ENCODE data around the gene SPSB2.
"Not testable (repeated sequence)": the region's sequence is repeated elsewhere in the genome, so short reads cannot be mapped to it uniquely, and the experiment has no call there.

Gene SPSB2

GRCh38 chr12:6891646-6892001, 18.5 kb upstream of the SPSB2 start:
- H2AK5ac ChIP-seq (ENCODE audit: low read length) = no peak overlapping the region
- H3K36me3 ChIP-seq (ENCODE audit: control insufficient read depth, insufficient read depth, low read length) = no peaks in the 10 kb centered on the region
- H3K23ac ChIP-seq (ENCODE audit: low read length) = no peak overlapping the region
- H3K4me1 ChIP-seq (ENCODE audit: control insufficient read depth, low read depth, low read length) = peaks cover 4% of the 10 kb centered on the region
- WGBS (ENCODE audit: extremely low coverage, insufficient coverage, low lambda C conversion rate) = no CpG with 5 or more reads among the region's 5 CpGs
- no peaks in the 10 kb centered on the region for H3K79me2 ChIP-seq (ENCODE audit: control insufficient read depth, insufficient read depth, low read length)
- H2BK5ac ChIP-seq (ENCODE audit: low read length) = no peak overlapping the region
- no peaks in the 10 kb centered on the region for H3K79me1 ChIP-seq (ENCODE audit: low read length)
- no peak overlapping the region for H4K8ac ChIP-seq (ENCODE audit: low read depth, low read length)
- peak overlapping the region; percentile 85 for H3K9ac ChIP-seq (ENCODE audit: low read length)
- H3K56ac ChIP-seq (ENCODE audit: low read length) = peak overlapping the region; percentile 88
- H4K5ac ChIP-seq (ENCODE audit: low read length) = no peak overlapping the region
- no peak overlapping the region for H3K4me3 ChIP-seq (ENCODE audit: low read length)
- H3K4ac ChIP-seq (ENCODE audit: low read depth, low read length) = no peak overlapping the region
- DNase-seq = no peak
- no peak overlapping the region for H3K4me2 ChIP-seq (ENCODE audit: low read length)
- no peaks in the 10 kb centered on the region for H3K27me3 ChIP-seq (ENCODE audit: insufficient read depth, low read length, poor library complexity)
- no peak overlapping the region for H3K27ac ChIP-seq (ENCODE audit: low read depth, low read length)
- peak overlapping the region; percentile 19 for H2BK120ac ChIP-seq (ENCODE audit: low read depth, low read length)
- peak overlapping the region; percentile 82 for H3K18ac ChIP-seq (ENCODE audit: low read length)
- no peak overlapping the region for H2BK15ac ChIP-seq (replicated peaks; ENCODE audit: low read depth)

- Histone ChIP-seq H3K23ac (ENCODE audit: low read length) (no peak overlapping the region), H4K8ac (ENCODE audit: low read depth, low read length) (peak overlapping the region; percentile 95), H2AK5ac (ENCODE audit: low read length) (no peak overlapping the region), H3K79me2 (ENCODE audit: control insufficient read depth, insufficient read depth, low read length) (no peaks in the 10 kb centered on the region), H3K9ac (ENCODE audit: low read length) (peak overlapping the region; percentile 85), H3K4ac (ENCODE audit: low read depth, low read length) (peak overlapping the region; percentile 85), H2BK5ac (ENCODE audit: low read length) (peak overlapping the region; percentile 33), H3K18ac (ENCODE audit: low read length) (peak overlapping the region; percentile 98), H3K79me1 (ENCODE audit: low read length) (no peaks in the 10 kb centered on the region), H4K5ac (ENCODE audit: low read length) (peak overlapping the region; percentile 71), H3K4me2 (ENCODE audit: low read length) (peak overlapping the region; percentile 76), H3K27me3 (ENCODE audit: insufficient read depth, low read length, poor library complexity) (no peaks in the 10 kb centered on the region), H2BK120ac (ENCODE audit: low read depth, low read length) (peak overlapping the region; percentile 96), H3K4me3 (ENCODE audit: low read length) (peak overlapping the region; percentile 35), H3K4me1 (ENCODE audit: control insufficient read depth, low read depth, low read length) (peaks cover 4% of the 10 kb centered on the region), H3K56ac (ENCODE audit: low read length) (peak overlapping the region; percentile 88), H3K36me3 (ENCODE audit: control insufficient read depth, insufficient read depth, low read length) (no peaks in the 10 kb centered on the region), H3K27ac (ENCODE audit: low read depth, low read length) (peak overlapping the region; percentile 88), H2BK15ac (replicated peaks; ENCODE audit: low read depth) (peak overlapping the region; percentile 98)
- whole genome bisulfite sequencing (ENCODE audit: extremely low coverage, insufficient coverage, low lambda C conversion rate) = no CpG with 5 or more reads among the region's 68 CpGs
- peak; percentile 98 for DNase-seq
Measured at GRCh38 chr12:6890789-6891645, 17.9 kb upstream of the SPSB2 start.

- H2AK5ac ChIP-seq (ENCODE audit: low read length) = peak overlapping the region; percentile 68
- peak overlapping the region; percentile 88 for H3K27ac ChIP-seq (ENCODE audit: low read depth, low read length)
- H3K36me3 ChIP-seq (ENCODE audit: control insufficient read depth, insufficient read depth, low read length); H2BK15ac ChIP-seq (replicated peaks; ENCODE audit: low read depth); H3K79me1 ChIP-seq (ENCODE audit: low read length); H3K4me2 ChIP-seq (ENCODE audit: low read length); DNase-seq; H3K79me2 ChIP-seq (ENCODE audit: control insufficient read depth, insufficient read depth, low read length); H3K4me1 ChIP-seq (ENCODE audit: control insufficient read depth, low read depth, low read length); H3K23ac ChIP-seq (ENCODE audit: low read length); H3K4me3 ChIP-seq (ENCODE audit: low read length); H3K27me3 ChIP-seq (ENCODE audit: insufficient read depth, low read length, poor library complexity): not testable (repeated sequence)
- H2BK5ac ChIP-seq (ENCODE audit: low read length) = peak overlapping the region; percentile 26
- H3K18ac ChIP-seq (ENCODE audit: low read length) = peak overlapping the region; percentile 98
- H2BK120ac ChIP-seq (ENCODE audit: low read depth, low read length) = peak overlapping the region; percentile 96
- H3K4ac ChIP-seq (ENCODE audit: low read depth, low read length) = peak overlapping the region; percentile 85
- H3K56ac ChIP-seq (ENCODE audit: low read length) = peak overlapping the region; percentile 76
- peak overlapping the region; percentile 95 for H4K8ac ChIP-seq (ENCODE audit: low read depth, low read length)
- H4K5ac ChIP-seq (ENCODE audit: low read length) = peak overlapping the region; percentile 59
- H3K9ac ChIP-seq (ENCODE audit: low read length) = peak overlapping the region; percentile 36
- WGBS (ENCODE audit: extremely low coverage, insufficient coverage, low lambda C conversion rate) = no CpG with 5 or more reads among the region's 21 CpGs
Measured at GRCh38 chr12:6889775-6890573, 16.9 kb upstream of the SPSB2 start.

- not testable (repeated sequence) for H3K79me1 ChIP-seq (ENCODE audit: low read length); H3K27ac ChIP-seq (ENCODE audit: low read depth, low read length)
- no CpG with 5 or more reads among the region's 7 CpGs for WGBS (ENCODE audit: extremely low coverage, insufficient coverage, low lambda C conversion rate)
Measured at GRCh38 chr12:6888794-6889193, 15.7 kb upstream of the SPSB2 start.

GRCh38 chr12:6888360-6888759, 15.3 kb upstream of the SPSB2 start:
- peak overlapping the region; percentile 8 for H2BK120ac ChIP-seq (ENCODE audit: low read depth, low read length)
- no peak for DNase-seq
- no peaks in the 10 kb centered on the region for H3K27me3 ChIP-seq (ENCODE audit: insufficient read depth, low read length, poor library complexity)
- no peak overlapping the region for H4K8ac ChIP-seq (ENCODE audit: low read depth, low read length)
- no peaks in the 10 kb centered on the region for H3K36me3 ChIP-seq (ENCODE audit: control insufficient read depth, insufficient read depth, low read length)
- H3K79me2 ChIP-seq (ENCODE audit: control insufficient read depth, insufficient read depth, low read length) = no peaks in the 10 kb centered on the region
- no peak overlapping the region for H4K5ac ChIP-seq (ENCODE audit: low read length)
- H2BK5ac ChIP-seq (ENCODE audit: low read length) = no peak overlapping the region
- H2BK15ac ChIP-seq (replicated peaks; ENCODE audit: low read depth) = no peak overlapping the region
- H3K56ac ChIP-seq (ENCODE audit: low read length) = no peak overlapping the region
- H3K27ac ChIP-seq (ENCODE audit: low read depth, low read length) = no peak overlapping the region
- no peak overlapping the region for H3K23ac ChIP-seq (ENCODE audit: low read length)
- H3K4me3 ChIP-seq (ENCODE audit: low read length) = no peak overlapping the region
- no peaks in the 10 kb centered on the region for H3K79me1 ChIP-seq (ENCODE audit: low read length)
- no peak overlapping the region for H3K9ac ChIP-seq (ENCODE audit: low read length)
- H2AK5ac ChIP-seq (ENCODE audit: low read length) = no peak overlapping the region
- no peak overlapping the region for H3K4ac ChIP-seq (ENCODE audit: low read depth, low read length)
- WGBS (ENCODE audit: extremely low coverage, insufficient coverage, low lambda C conversion rate) = no CpG with 5 or more reads among the region's 2 CpGs
- H3K4me2 ChIP-seq (ENCODE audit: low read length) = no peak overlapping the region
- peaks cover 4% of the 10 kb centered on the region for H3K4me1 ChIP-seq (ENCODE audit: control insufficient read depth, low read depth, low read length)
- no peak overlapping the region for H3K18ac ChIP-seq (ENCODE audit: low read length)

More at GRCh38 chr12:6888794-6889193, 15.7 kb upstream of the SPSB2 start:
- H3K4me1 ChIP-seq (ENCODE audit: control insufficient read depth, low read depth, low read length); H4K5ac ChIP-seq (ENCODE audit: low read length); H3K56ac ChIP-seq (ENCODE audit: low read length); H4K8ac ChIP-seq (ENCODE audit: low read depth, low read length); H3K4ac ChIP-seq (ENCODE audit: low read depth, low read length); H3K4me3 ChIP-seq (ENCODE audit: low read length); H3K4me2 ChIP-seq (ENCODE audit: low read length); DNase-seq; H3K23ac ChIP-seq (ENCODE audit: low read length); H2AK5ac ChIP-seq (ENCODE audit: low read length); H3K18ac ChIP-seq (ENCODE audit: low read length); H3K27me3 ChIP-seq (ENCODE audit: insufficient read depth, low read length, poor library complexity); H3K79me2 ChIP-seq (ENCODE audit: control insufficient read depth, insufficient read depth, low read length); H3K36me3 ChIP-seq (ENCODE audit: control insufficient read depth, insufficient read depth, low read length); H2BK15ac ChIP-seq (replicated peaks; ENCODE audit: low read depth); H2BK5ac ChIP-seq (ENCODE audit: low read length); H3K9ac ChIP-seq (ENCODE audit: low read length): not testable (repeated sequence)
- peak overlapping the region; percentile 8 for H2BK120ac ChIP-seq (ENCODE audit: low read depth, low read length)

Data from mesendoderm (in vitro differentiated cells).